Amniotic stem cell (primary cell): ENCODE measurements around the gene PPM1D.
"Not testable (repeated sequence)": the region's sequence is repeated elsewhere in the genome, so short reads cannot be mapped to it uniquely, and the experiment has no call there.

ENCODE experiments used
- DNase-seq: peaks from one replicate; lab custom pipeline; 2025; lab: John Stamatoyannopoulos, UW

PPM1D gene

DNA sequence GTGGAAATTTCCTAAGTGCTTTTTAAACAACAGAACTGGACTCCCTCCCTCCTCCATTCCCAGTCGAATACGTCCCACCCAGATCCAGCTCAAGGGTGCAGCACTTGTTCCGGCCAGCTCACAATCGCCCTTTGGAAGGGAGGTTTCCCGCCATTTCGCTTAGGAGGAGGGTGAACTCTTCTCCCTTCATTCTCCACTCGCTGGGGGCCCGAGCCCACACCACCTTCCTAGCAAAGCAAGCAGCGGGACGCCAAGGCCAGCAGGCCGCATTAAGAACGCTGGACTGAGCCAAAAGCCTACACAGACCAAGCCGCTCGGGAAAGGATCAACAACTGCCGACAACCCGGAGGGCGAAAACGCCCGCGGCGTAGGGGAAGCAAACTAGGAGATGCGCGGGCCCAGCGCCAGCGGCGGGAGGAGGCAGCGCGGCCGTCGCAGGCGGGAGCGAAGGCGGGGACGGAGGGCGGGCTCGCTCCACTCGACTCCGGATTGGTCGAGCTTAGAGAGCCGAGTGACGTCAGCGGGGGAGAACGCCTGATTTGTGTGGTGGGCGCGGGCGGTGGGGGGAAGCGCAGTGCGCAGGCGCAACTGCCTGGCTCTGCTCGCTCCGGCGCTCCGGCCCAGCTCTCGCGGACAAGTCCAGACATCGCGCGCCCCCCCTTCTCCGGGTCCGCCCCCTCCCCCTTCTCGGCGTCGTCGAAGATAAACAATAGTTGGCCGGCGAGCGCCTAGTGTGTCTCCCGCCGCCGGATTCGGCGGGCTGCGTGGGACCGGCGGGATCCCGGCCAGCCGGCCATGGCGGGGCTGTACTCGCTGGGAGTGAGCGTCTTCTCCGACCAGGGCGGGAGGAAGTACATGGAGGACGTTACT lies at the start of gene PPM1D:
Gene PPM1D, plus strand, starts transcription at position 574 of the 870 bp plus-strand sequence. Its CDS starts 222 bp downstream, at position 796.
- DNase-seq, result peak; percentile 99

DNA sequence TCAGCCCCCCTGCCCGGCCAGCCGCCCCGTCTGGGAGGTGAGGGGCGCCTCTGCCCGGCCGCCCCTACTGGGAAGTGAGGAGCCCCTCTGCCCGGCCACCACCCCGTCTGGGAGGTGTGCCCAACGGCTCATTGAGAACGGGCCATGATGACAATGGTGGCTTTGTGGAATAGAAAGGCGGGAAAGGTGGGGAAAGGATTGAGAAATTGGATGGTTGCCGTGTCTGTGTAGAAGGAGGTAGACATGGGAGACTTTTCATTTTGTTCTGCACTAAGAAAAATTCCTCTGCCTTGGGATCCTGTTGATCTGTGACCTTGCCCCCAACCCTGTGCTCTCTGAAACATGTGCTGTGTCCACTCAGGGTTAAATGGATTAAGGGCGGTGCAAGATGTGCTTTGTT lies 47.7 kb upstream of the PPM1D start:
- DNase-seq, result not testable (repeated sequence)

DNA sequence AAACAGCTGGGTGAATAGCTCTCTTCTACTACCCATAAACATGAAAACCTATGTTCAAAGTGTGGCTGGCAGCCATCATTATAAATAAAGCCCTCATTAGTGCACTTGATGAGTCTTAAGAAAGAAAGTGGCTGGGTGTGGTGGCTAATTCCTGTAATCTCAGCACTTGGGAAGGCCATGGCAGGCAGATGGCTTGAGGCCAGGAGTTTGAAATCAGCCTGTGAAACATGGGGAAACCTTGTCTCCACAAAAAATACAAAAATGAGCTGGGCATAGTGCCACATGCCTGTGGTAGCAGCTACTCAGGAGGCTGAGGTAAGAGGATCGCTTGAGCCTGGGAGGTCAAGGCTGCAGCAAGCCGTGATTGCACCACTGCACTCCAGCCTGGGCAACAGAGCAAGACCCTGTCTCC lies 45.6 kb upstream of the PPM1D start:
- no peak for DNase-seq

DNA sequence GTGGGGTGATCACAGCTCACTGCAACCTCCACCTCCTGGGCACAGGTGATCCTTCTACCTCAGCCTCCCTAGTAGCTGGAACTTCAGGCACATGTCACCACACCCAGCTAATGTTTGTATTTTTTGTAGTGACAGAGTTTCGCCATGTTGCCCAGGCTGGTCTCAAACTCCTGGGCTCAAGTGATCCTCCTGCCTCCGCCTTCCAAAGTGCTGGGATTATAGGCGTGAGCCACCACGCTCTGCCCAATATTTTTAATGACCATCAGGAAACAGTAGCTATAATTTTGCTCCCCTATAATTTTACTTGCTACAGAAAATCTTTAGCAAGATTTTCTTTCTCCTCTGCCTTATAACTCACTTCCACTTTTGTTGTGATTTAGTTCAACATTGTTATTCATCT lies 44.2 kb upstream of the PPM1D start:
- DNase-seq, result no peak

DNA sequence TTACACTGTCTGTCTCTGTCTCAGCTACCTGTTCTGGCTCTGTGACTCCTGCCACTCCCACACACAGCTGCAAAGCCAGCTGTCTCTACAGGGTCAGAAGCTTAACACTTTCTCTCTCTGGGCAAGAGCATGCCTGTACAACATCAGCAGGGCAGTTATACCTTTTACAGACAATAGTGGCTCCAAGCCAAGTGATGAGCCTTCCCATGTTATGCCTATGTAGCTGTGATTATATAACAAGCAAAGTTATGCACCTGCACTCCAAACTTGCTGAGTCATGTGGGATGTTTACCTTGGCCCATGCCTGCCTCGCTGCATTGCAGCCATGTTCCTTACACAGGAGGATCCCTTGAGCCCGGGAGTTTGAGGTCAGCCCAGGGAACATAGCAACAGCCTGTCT lies 42.2 kb upstream of the PPM1D start:
- no peak for DNase-seq

DNA sequence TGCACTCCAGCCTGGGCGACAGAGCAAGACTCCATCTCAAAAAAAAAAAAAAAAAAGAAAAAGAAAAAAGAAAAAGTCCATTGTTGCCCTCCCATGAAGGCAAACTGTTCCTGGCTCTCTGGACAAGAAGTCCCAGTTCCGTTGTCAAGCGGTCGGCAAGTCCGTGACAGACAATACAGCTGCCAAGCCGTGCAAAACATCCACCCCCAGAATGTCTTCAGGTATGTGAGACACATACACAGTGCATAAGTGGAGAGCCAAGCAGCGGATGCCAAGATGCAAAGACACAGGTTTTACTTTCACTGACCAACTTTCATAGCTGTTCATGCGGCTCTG lies 40.4 kb upstream of the PPM1D start:
- no peak for DNase-seq

DNA sequence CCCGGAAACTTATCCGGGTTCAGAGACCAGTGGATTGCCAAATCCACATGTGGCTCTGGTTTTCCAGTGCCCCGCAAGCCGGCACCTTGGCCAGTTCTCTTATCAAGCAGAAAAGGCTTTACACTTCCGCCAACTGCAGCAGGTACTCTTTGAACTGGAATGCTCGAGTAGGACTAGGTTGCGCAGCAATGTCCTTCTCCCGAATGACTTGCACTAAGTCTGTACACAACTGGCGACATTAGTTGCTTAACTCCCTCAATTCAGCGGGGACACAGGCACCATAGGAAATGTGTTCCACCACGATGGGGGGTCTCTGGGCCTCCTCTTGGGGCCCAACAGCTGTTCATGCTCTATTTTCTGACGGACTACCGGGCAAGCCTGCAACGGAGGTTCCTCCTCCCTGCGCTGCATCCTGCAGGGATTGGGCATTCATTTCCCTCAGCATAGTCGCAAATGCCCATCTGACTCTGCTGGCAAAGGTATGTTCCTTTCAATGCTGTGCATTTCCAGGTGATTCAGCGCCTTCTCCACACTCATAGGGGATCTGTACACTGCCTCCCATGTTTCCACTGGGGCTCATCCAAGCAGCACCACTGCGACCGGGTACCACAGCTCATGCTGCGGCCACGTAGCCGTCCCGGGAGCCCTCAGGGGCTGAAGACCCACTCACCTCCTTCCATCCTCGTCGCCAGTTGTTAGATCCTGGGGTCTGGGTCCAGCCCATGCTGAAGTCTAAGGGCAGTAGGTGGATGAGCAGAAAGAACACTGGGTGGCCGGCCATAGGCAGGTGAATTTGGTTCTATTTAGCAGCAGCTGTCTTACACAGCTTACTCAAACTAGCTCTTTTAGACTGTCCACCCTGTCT lies 39.8 kb upstream of the PPM1D start:
- no peak for DNase-seq

DNA sequence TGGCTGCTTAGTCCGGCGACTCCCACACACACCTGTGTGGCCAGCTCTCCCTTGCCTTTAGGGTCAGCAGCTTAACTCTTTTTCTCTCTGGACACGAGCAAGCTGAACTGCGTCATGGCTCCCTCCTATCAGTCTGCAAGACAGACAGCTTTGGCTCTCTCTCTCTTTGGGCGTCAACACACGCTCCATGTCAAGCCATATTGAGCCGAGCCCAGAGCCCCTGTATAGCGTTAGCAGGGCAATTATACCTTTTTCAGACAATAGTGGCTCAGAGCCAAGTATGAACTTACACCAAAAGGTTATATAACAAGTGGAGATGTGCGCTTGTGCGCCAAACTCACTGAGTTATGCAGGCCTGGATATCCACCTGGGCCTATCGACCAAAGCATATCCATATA lies 39.1 kb upstream of the PPM1D start:
- no peak for DNase-seq

DNA sequence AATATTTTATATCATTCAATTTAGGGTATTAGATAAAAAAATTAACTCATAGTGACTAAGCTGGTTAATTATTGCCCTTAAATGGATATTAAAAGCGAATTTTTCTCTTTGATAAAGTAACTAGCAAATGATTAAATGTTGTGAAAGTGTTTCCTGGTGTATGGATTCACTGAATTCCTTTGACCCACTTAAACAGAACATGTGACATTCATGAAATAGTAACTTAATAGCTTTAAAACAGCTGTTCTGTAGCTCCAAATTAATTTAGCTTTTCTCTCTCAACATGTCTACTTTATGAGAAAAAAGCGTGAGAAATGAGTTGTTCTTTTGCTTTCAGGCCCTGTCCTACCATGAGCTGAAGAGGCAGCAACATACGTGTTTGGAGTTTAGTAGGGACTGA lies 37.6 kb upstream of the PPM1D start:
- no peak for DNase-seq

DNA sequence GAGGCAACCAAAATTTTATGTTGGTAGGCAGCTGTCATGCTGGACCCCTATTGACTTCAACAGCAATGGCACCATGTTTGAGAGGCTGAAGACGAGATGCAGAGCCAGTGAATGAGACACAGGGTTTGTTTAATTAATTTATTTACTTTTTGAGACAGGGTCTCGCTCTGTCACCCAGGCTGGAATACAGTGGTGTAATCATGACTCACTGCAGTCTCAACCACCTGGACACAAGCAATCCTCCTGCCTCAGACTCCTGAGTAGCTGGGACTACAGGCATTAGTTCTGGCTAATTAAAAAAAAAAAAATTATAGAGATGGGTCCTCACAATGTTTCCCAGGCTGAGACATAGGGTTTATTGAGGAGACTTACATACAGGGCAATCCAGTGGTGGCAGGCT lies 36.2 kb upstream of the PPM1D start:
- DNase-seq, result no peak

DNA sequence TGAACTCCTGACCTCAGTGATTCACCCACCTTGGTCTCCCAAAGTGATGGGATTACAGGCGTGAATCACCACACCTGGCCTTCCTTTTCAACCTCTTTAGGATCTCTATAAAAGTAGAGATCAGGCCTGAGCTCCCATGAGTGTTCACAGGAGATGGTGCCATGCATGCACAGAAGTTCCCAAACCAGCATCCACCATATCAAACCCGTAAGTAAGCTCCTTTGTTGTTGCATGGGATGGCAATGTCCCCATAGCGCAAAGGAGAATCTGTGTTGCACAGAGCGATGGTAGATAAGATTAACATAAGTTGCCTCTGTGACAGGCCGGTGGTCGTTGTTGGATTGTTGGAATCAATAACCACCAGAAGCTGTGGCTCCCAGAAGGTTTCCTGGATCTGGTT lies 34.8 kb upstream of the PPM1D start:
- DNase-seq, result no peak

DNA sequence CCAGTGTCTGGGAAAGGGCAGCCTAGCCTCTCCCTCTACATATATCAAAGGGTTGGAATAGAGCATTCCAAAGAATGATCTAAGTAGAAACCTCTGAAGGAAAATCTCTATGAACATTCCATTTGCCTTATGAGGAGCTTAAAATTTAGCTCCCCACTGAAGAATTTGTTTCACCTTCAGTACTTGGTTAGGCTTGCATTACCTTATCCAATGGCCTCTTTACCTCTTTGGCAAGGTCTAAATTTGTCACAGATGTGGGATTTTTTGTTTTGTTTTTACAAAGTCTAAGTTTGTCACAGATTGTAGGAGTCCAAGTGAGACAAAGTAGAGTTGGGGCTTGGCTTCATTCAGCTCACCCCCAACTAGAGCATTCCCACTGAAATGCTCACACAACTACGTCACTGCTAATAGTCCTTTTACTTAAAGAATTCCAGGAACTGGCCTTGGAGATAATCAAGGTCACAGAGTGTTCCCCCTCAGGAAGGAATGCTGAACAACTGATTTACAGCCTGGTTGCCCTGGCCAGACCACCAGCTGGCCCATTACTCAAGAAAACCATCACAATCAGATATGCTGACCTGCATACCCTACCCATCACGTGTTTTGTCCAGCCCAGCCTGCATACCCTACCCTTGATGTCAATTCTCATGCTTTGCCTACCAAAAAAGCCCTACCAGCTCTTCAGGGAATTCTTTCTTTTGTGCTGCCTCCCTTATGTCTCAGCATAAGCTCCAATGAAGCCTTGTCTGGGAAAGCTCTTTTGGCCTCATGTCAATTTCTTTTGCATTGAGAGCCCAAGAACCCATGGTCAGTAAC lies 26.5 kb upstream of the PPM1D start:
- peak; percentile 22 for DNase-seq

DNA sequence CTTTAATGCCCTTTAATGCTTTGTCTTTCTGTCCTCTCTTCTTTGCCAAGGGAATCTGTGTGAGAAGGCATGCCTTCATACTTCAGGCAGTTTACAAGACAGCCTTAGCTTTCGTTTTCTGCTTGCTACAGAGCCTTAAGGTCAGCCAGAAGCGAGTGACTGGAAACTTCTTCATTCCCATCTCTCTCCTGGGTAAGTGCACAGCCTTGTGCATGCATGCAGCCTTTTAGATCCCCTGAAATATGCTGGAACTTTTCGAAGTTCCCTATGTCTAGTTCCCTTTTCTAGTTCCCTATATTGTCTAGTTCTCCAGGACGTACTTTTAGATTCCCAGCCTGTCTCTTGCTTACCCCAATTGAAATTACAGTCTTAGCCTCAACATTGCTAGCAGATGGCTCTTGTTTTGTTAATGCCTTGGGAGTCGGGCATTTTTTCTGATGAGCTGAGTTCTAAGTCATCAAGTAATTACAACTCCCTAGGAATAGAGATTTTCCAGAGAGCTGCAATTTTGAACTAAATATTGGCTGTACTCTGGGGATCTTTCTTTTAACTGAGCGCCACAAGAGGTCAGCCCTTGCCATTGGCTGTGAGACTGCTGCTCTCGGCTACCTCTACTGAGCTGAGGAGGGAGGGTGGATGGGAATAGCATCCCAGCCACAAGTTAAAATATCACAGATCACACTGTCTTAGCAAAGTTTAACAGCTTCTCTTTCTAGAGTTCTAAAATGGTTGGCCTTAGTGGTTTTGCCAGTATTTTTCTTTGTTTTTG lies 22.7 kb upstream of the PPM1D start:
- peak; percentile 9 for DNase-seq

DNA sequence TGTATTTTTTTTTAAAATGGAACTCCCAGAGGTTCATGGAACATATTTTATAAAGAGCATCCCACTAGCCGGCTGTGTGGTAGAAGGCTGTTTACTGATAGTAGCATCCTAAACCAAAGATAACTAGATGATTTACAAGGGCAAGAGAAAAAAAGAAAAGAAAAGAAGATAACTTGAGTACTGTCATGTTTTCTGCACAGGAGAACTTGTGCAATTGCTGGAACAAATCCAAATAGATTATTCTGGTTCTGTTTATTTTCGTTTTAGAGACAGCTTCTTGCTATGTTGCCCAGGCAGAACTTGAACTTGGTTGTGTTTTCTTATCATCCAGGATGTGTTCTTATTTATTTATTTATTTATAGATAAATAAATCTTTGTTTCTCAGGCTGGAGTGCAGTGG lies 20.9 kb upstream of the PPM1D start:
- DNase-seq, result no peak

DNA sequence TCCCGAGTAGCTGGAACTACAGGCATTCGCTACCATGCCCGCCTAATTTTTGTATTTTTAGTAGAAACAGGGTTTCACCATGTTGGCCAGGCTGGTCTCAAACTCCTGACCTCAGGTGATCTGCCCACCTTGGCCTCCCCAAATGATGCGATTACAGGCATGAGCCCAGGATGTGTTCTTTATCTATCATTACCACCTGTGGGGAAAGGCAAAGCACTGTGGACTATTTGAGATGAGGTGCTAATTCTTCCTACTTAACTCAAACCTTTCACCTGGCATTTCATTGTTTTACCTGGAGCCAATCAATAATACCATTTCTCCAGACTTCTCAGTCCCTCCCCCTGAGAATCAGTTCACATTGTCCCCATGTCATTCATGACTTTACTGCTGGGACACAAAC lies 20.4 kb upstream of the PPM1D start:
- no peak for DNase-seq

DNA sequence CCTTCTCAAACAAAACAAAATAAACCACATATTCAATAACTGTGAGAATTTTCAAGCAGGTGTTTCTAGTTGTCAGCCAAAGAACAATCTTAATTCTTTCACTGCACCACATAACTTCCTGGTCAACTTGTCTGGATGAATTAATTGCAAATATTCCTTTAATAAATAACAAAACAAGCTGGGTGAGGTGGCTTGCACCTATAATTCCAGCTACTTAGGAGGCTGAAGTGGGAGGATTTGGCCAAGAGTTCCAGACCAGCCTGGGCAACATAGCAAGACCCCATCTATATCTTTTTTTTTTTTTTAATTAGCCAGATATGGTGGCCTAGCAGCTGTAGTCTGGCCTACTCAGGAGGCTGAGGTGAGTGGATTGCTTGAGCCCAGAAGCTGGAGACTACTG lies 17.0 kb upstream of the PPM1D start:
- no peak for DNase-seq

DNA sequence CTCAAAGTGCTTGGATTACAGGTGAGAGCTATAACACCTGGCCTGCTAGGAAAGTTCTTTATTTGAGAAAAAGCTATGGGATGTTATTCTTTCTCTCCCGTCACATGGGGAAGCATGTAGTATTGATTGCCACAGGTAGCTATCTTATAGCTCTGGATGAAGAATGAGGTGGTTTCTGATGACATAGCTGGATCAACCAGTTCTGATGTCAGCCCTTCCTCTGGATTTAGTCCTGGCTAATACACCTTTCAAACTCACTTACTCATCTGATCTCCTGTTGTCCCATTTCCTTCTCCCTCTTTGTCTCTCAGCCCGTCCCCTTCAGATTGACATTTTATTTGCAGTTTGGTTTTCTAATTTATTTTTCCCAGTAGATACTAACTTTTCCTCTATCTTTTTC lies 14.1 kb upstream of the PPM1D start:
- no peak for DNase-seq

DNA sequence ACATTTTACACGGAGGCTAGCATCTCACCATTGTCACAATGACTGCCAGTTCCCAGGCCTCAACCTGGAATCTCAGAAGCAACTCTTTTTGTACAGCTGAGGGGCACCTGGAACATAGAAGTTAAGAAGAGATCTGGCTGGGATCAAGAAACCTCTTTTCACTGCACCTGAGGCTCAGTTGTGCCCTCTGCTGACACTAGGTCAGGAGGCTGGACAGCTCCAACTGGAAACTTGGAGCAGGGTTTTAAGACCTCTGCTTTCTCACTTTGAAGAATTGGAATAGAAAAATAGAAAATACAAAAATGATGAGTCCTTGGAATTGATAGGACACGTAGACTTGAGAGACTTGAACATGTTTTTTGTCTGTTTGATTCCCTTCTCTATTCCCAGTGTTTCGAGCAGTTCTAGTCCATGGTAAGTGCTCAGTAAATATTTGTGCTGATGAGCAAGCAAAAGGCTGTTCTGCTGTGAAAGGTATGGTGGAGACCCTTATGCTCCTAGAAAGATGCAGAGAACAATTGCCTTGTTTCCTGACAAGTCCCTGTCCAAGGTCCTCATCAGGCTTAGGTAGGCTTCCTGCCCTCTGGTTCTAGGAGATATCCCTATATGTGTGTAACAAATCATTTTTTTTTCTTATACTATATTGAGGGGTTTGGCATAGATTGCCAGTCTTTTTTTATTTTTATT lies 13.6 kb upstream of the PPM1D start:
- DNase-seq, result no peak

DNA sequence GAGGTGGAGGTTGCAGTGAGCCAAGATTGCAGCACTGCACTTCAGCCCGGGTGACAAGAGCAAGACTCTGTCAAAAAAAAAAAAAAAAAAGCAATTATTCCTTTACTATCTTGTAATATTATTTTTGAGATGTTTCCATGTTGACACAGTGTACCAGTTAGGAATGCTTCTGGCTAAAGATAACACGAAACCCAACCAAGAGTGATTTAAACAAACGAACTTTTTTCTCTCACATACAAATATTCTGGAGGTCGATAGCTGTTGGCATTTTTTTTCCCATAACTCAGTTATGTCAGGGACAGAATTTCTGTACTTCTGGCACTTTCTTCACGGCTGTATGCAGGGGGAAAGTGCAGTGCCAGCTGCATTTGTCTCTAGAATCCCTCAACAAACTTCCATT lies 9.9 kb upstream of the PPM1D start:
- DNase-seq, result no peak

DNA sequence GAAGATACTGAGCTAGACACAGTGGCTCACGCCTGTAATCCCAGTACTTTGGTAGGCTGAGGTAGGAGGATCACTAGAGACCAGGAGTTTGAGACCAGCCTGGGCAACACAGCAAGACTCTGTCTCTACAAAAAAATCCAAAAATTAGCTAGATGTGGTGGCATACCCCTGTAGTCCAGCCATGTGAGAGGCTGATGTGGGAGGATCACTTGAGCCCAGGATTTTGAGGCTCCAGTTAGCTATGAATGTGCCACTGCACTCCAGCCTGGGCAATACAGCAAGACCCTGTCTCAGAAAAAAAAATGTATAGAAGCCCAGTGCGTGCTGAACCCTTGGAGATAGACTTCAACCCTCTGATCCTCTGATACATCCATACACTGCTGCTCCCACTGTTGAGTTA lies 7.2 kb upstream of the PPM1D start:
- no peak for DNase-seq

DNA sequence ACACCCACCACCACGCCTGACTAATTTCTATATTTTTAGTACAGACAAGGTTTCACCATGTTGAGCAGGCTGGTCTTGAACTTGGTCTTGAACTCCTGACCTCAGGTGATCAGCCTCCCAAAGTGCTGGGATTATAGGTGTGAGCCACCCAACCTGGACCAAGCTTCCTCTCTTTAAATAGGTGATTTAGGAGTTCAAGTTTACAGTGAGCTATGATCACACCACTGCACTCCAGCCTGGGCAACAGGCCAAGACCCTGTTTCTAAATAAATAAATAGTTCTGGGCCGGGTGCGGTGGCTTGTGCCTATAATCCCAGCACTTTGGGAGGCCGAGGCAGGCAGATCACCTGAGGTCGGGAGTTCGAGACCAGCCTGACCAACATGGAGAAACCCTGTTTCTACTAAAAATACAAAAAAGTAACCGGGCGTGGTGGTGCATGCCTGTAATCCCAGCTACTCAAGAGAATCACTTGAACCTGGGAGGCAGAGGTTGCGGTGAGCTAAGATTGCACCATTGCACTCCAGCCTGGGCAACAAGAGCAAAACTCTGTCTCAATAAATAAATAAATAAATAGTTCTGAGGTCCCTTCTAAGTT lies 6.5 kb upstream of the PPM1D start:
- not testable (repeated sequence) for DNase-seq
